Small intestine (tissue), 7 donors: ENCODE data around the gene CAMK2A. TPM values are rescaled to one million over a fixed set of nuclear protein-coding genes. Genes with fewer than 3 reads are reported as not detected.
A peak's percentile ranks its signal among the peaks of the same experiment; 100 is the strongest.

ENCODE experiments used
- DNase-seq, 2 donors: peaks; one replicate each; pipeline versions ENCODE4 v3.0.0 to v3.0.0-alpha.2; 2013
- FAIRE-seq: peaks from 2 replicates; lab custom pipeline; 2012; peaks lifted over from hg19 to GRCh38; lab: Jason Lieb, UNC
- H3K27ac ChIP-seq, 3 donors: one replicate each; pipeline ENCODE4 v1.5.1; 2013; ENCODE audit warnings: low read length in 2 of 3, mild to moderate bottlenecking in 2 of 3, control low read depth in 1 of 3, inconsistent platforms in 1 of 3, low read depth in 1 of 3, moderate library complexity in 1 of 3
- H3K27me3 ChIP-seq, 3 donors: one replicate each; pipeline ENCODE4 v1.6.1; 2013; ENCODE audit warnings: low read length in 3 of 3, inconsistent platforms in 1 of 3; ENCODE audit not compliant: control insufficient read depth in 3 of 3, insufficient read depth in 3 of 3
- H3K36me3 ChIP-seq, 3 donors: one replicate each; pipeline ENCODE4 v1.6.1; 2013; ENCODE audit warnings: low read length in 3 of 3, inconsistent platforms in 1 of 3, low read depth in 1 of 3, mild to moderate bottlenecking in 1 of 3, moderate library complexity in 1 of 3; ENCODE audit not compliant: control insufficient read depth in 3 of 3, insufficient read depth in 2 of 3
- H3K4me1 ChIP-seq, 3 donors: one replicate each; pipeline ENCODE4 v1.6.1; 2013; ENCODE audit warnings: low read length in 2 of 3, inconsistent platforms in 1 of 3, low read depth in 1 of 3, mild to moderate bottlenecking in 1 of 3, moderate library complexity in 1 of 3; ENCODE audit not compliant: control insufficient read depth in 3 of 3, insufficient read depth in 2 of 3
- H3K4me3 ChIP-seq, 3 donors: one replicate each; pipeline ENCODE4 v1.5.1; 2013; ENCODE audit warnings: low read length in 3 of 3, control low read depth in 1 of 3, inconsistent platforms in 1 of 3, low read depth in 1 of 3, mild to moderate bottlenecking in 1 of 3, moderate library complexity in 1 of 3
- H3K9me3 ChIP-seq, 2 donors: one replicate each; pipeline ENCODE4 v1.6.1; 2013; ENCODE audit warnings: low read depth in 1 of 2, low read length in 1 of 2; ENCODE audit not compliant: control insufficient read depth in 2 of 2, insufficient read depth in 1 of 2
- WGBS, 3 donors: extraction: QIAGEN DNeasy Blood & Tissue Kit; methylation state at CpG; one replicate each; pipeline ENCODE4 v1.1.7; 2013; 5-methylcytosine and 5-hydroxymethylcytosine counted together
- polyA plus RNA-seq, 4 donors: library from polyadenylated mRNA; stranded (reverse) in 3 of 4; unstranded in 1 of 4; fragments of 200-250 nt in 3 of 4; fragments of 120-200 nt in 1 of 4; gene quantifications; one replicate each; pipeline versions ENCODE4 v1.2.1 to v1.2.3, GENCODE V29; 2013
- donor health status: healthy with polysubstance abuse.
- donor health status: control.
- donor health status: control.
- donor health status: Bipolar disorder and iron deficiency.
- donor health status: healthy.

CAMK2A gene
- polyA plus RNA-seq, 4 donors = 0.46 to 0.52 TPM; not detected in 2

GRCh38 chr5:150214289-150214688 lies 75.3 kb downstream of the CAMK2A start:
- Histone ChIP-seq H3K4me1 (peaks cover 4 to 56% (median 5%) of the 10 kb centered on the region in 3 donors), H3K4me3 (no peak overlapping the region), H3K27me3 (no peaks in the 10 kb centered on the region), H3K27ac (no peak overlapping the region), H3K36me3 (peaks cover 0 to 16% (median 0%) of the 10 kb centered on the region in 3 donors), H3K9me3 (no peaks in the 10 kb centered on the region)
- WGBS, 3 donors = 68 to 90% (median 83%) methylated on average over 7 of the region's 7 CpGs
- no peak for FAIRE-seq
- DNase-seq = no peak

GRCh38 chr5:150213530-150213929 lies 76.0 kb downstream of the CAMK2A start:
- Histone ChIP-seq H3K4me1 (peaks cover 4 to 62% (median 10%) of the 10 kb centered on the region in 3 donors), H3K27ac (peak overlapping the region in 1 of 3 donors; percentile 3), H3K9me3 (no peaks in the 10 kb centered on the region), H3K27me3 (no peaks in the 10 kb centered on the region), H3K4me3 (no peak overlapping the region), H3K36me3 (peaks cover 0 to 21% (median 0%) of the 10 kb centered on the region in 3 donors)
- DNase-seq = no peak
- FAIRE-seq = no peak
- 79 to 97% (median 91%) methylated on average over 6 of the region's 6 CpGs for WGBS, 3 donors

- 21 to 62% (median 43%) methylated on average over 15 of the region's 15 CpGs for WGBS, 3 donors
- Histone ChIP-seq H3K27me3 (no peaks in the 10 kb centered on the region), H3K36me3 (peaks cover 0 to 30% (median 0%) of the 10 kb centered on the region in 3 donors), H3K9me3 (no peaks in the 10 kb centered on the region), H3K4me3 (no peak overlapping the region), H3K27ac (peak overlapping the region; percentile 34 to 80 (median 40)), H3K4me1 (peaks cover 0 to 48% (median 10%) of the 10 kb centered on the region in 3 donors)
- DNase-seq = peak; percentile 72 to 81
- no peak for FAIRE-seq
These were observed 78.2 kb downstream of the CAMK2A start for GRCh38 chr5:150211156-150212030.

GRCh38 chr5:150210644-150211043 lies 78.9 kb downstream of the CAMK2A start:
- peaks cover 0 to 40% (median 10%) of the 10 kb centered on the region in 3 donors for H3K4me1 ChIP-seq
- H3K27me3 ChIP-seq = no peaks in the 10 kb centered on the region
- DNase-seq (peak in 1 of 2 donors; percentile 23), FAIRE-seq (no peak)
- peaks cover 0 to 37% (median 0%) of the 10 kb centered on the region in 3 donors for H3K36me3 ChIP-seq
- H3K27ac ChIP-seq = peak overlapping the region in 2 of 3 donors; percentile 40 to 80
- H3K4me3 ChIP-seq = no peak overlapping the region
- H3K9me3 ChIP-seq = no peaks in the 10 kb centered on the region
- whole genome bisulfite sequencing, 3 donors = 58 to 72% (median 70%) methylated on average over 6 of the region's 6 CpGs

- Histone ChIP-seq H3K27me3 (no peaks in the 10 kb centered on the region), H3K9me3 (no peaks in the 10 kb centered on the region), H3K36me3 (peaks cover 0 to 44% (median 0%) of the 10 kb centered on the region in 3 donors), H3K4me1 (peaks cover 0 to 37% (median 10%) of the 10 kb centered on the region in 3 donors), H3K4me3 (no peak overlapping the region), H3K27ac (peak overlapping the region in 1 of 3 donors; percentile 71)
- DNase-seq (peak; percentile 23 to 71), FAIRE-seq (no peak)
- 47 to 53% (median 47%) methylated on average over 21 of the region's 21 CpGs for WGBS, 3 donors
These were observed 80.4 kb downstream of the CAMK2A start for GRCh38 chr5:150209099-150209635.

- Histone ChIP-seq H3K9me3 (no peaks in the 10 kb centered on the region), H3K36me3 (peaks cover 0 to 47% (median 0%) of the 10 kb centered on the region in 3 donors), H3K27ac (peak overlapping the region in 1 of 3 donors; percentile 71), H3K27me3 (no peaks in the 10 kb centered on the region), H3K4me1 (peaks cover 0 to 37% (median 10%) of the 10 kb centered on the region in 3 donors), H3K4me3 (no peak overlapping the region)
- DNase-seq (peak in 1 of 2 donors; percentile 55), FAIRE-seq (no peak)
- 48 to 64% (median 50%) methylated on average over 19 of the region's 19 CpGs for WGBS, 3 donors
These were observed 81.1 kb downstream of the CAMK2A start for GRCh38 chr5:150208187-150209098.

GRCh38 chr5:150206779-150207115 lies 82.8 kb downstream of the CAMK2A start:
- H3K27me3 ChIP-seq = no peaks in the 10 kb centered on the region
- H3K27ac ChIP-seq = no peak overlapping the region
- 93 to 95% (median 94%) methylated on average over 6 of the region's 6 CpGs for WGBS, 3 donors
- H3K9me3 ChIP-seq = no peaks in the 10 kb centered on the region
- no peak for FAIRE-seq
- peaks cover 0 to 58% (median 0%) of the 10 kb centered on the region in 3 donors for H3K36me3 ChIP-seq
- peaks cover 0 to 34% (median 7%) of the 10 kb centered on the region in 3 donors for H3K4me1 ChIP-seq
- no peak overlapping the region for H3K4me3 ChIP-seq
- DNase-seq = no peak
